IPS-11a (cell line): ENCODE measurements around the gene PHACTR3.

Experiments
- H3K4me3 ChIP-seq: one replicate; pipeline ENCODE4 v1.5.1; 2013; ENCODE audit warnings: low read depth, low read length, control low read depth

Gene PHACTR3

DNA sequence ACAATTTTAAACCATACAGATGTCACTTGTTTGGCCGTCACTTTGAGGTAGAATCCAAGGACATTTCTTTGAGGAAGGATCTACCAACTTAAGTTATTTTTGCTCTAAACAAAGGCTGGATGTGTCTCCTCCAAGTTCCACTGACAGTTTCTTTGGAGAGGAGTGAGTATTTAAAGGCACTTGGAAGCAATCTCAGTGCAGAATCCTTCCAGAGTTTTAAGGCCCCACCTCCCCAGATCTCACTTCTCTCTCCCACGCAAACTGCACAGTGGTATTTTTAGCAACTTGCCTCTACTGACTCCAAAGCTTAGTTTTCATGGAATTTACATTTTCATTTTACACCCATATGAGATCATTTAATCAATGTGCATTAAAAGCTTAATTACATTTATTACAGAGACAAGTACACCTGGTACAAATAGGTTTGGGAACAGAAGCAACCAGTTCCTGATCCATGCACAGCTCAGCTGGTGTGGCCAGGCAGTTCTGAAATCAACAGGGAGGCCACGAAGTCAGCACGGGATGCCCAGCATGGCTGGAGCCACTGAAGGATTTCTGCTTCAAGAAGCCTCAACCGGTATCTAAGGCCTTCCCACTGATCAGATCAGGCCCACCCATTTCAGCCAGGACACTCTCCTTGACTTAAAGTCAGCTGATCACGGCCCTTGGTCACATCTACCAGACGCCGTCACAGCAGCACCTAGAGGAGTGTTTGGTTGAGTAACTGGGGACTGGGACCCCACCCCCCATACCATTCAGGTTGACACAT lies 219.3 kb downstream of the PHACTR3 start:
- no peak overlapping the region for H3K4me3 ChIP-seq

DNA sequence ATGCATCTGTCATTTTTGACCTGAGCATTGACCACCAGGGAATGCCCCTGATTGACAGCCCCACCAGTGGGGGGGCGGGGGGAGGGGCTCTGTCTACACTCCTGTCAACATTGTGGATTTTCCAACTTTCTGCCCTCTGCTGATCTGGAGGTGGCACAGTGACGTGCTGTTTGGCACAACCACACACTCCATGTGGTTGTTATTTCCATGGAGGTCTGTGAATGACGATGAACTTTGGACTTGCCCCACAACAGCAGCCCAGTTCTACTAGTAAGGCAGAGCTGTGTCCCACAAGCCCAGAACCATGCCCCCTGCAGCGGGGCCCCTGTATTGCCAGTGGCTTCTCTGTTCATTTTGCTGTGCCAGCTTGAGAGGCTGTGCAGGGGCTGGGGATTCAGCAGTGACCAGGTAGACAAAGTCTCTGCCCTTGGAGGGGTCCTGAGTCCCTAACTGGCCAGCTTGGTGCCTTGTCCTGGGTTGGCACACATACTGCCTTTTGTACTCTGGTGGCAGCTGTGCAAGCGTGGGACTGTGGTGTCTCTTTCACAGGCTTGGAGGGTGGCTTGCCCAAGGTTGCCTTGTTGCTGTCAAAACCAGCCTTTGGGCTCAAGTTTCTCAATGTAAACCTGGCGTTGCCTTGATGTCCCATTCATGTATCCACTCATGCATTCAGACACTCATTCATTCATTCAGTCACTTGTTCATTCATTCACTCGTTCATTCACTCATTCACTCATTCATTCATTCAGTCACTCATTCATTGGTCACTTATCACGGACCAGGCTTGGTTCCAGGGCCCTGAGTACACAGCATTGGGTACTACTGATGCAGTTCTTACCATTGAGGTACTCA lies 220.6 kb downstream of the PHACTR3 start:
- H3K4me3 ChIP-seq = no peak overlapping the region

DNA sequence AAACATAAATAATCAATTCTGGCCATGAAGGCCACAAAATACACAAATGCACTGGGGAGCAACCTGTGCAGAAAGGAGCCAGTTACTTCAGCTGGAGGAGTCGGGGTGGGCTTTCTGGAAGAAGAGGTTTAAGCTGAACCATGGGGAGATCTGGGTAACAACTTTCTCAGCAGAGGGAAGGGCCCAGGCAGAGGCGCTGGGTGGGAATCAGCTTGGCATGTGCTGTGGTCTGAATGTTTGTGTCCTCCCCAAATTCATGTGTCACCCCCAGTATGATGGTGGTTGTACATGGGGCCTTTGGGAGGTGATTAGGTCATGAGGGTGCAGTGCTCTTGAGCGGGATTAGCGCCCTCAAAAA lies 221.2 kb downstream of the PHACTR3 start:
- no peak overlapping the region for H3K4me3 ChIP-seq

DNA sequence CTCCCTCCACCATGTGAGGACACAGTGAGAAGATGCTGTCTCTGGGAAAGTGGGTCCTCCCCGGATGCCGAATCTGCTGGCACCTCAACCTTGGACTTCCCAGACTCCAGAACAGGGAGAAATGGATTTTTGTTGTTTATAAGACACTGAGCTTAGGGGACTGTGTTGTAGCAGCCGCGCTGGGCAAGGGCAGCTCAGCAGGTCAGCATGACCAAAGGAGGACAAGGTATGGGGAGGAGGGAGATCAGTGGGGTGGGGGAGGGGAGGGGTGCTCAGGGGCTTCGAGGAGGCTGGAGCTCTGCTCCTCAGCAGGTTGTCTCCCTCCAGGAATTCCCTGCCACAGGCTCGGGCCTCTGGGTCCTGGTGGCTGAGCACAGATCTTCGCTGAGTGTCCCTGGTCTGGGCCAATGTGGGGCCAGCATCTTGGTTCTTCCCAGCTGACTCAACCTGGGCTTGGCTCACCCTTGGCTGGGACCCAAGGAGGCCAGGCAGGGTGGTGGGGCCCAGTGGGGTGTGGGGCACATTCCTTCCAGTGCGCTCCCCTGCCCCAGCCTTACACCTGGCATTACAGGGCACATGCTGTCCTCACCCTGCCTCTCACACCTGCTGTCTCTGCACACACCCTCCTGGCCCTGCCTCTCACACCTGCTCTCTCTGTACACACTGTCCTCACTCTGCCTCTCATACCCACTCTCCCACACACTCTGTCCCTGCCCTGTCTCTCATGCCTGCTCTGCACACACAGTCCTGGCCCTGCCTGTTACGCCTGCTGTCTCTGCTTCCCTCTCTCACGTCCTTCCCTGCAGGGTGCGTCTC lies 221.8 kb downstream of the PHACTR3 start:
- no peak overlapping the region for H3K4me3 ChIP-seq

DNA sequence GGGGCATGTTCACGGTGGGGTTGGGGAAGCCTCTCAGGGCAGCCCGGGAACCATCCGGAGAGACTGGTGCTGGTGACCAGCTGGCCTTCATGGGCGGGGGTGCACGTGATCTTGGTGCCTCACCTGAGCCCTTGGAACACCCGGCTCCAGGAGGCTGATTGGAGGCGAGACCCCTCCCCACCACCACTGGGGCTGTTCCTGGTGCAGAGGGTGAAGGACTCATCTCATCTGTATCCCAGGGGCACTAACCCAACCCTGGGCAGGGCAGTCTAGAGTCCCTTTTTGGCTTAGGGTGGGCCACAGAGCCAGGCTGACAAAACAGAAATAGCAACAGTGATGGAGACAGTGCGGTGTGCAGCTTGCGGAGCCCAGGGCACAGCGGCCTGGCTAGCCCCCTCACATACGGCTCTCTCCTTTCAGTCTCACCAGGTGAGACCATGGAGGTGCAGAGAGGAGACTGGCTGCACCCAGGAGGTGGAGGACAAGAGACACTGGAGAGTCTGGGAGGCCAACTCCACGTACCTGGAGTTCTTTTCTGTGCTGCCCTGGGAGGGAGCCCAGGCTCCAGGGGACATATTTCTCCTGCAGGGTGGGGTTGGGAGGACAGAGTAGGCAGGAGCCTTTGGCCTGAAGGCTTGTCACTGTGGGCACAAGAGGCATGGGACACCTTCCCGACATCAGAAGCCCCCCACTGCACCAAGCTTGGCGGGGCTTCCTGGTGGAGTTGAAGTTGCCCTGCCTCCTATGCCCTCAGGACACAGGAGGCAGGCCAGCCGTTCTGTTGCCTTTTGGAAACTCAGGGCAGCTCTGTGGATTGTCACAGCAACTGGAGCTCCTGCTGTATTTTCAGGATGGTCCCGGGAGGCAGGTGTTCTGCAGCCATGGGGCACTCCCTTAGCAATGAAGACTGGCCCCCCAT lies 223.1 kb downstream of the PHACTR3 start:
- no peak overlapping the region for H3K4me3 ChIP-seq

DNA sequence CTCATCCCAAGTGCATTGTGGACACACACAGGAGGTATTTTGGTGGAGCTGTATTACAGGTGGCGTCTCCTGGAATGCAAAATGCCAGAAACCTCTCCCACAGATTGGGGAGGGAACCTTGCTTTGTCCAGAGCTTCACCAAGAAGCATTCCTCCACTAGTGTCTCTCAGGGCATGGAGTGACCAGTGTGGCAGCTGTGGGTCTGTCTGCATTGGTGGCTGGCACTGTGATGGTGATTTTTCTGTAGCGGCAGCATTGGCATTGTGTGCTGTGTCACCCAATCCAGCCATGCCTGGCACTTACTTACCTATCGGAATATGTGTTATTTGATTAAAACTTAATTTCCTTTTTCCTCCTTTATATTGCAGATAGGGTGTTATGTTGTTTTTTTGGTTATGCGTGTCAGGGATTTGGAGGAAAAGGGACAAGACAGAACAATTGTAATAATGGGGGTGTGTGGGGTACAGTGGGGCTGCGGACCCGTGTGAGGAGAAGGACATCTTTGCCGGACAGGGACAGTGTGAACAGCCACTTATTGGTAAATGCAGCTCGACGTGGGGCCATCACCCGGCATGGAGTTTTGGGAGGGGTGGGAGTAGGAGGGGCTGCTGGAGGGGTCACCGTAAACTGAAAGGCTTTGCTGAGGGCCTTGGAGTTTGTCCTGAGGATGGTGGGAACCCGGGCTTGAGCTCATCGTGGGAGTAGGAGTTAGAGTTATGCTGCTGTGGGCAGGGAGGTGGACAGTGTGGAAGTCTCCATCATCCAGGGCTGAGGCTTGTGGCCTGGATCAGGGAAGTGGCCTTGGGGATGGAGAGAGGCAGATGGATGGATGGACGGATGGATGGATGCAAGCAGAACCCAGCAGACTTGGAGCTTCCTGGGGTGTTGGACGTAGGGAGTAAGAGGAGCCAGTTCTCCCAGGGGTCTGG lies 224.0 kb downstream of the PHACTR3 start:
- no peak overlapping the region for H3K4me3 ChIP-seq

DNA sequence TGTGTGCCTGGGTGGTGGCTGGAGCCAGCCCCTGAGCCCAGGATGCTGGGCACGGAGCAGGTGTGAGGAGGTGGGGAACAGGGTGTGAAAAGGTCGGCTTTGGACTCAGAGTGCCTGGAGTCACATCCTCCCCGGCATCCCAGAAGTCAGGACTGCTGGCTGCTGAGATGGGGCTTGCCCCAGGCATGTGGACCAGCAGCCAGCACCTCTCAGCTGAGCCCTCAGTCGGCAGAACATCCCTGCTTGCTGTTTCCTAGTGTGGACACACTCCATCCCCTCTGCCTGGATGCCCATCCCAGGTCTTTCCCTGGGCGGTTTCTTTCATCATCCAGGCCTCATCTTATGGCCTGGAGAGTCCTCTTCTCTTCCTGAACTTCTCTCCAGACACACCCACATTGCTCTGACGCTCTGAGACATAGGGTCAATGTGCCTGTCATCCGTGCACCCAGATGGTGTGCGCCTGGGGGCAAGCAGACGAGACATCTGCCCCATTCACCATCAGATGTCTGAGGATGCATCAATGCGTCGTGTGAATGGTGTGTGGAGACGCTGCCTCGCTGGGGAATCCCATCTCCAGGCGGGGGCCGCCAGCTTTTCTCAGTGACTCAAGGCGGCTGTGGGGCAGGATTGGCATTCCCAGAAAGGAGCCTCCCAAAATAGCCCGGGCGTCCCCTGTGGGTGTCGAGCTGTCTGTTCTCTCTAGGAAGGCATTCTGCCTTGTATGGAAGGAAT lies 224.9 kb downstream of the PHACTR3 start:
- no peak overlapping the region for H3K4me3 ChIP-seq

DNA sequence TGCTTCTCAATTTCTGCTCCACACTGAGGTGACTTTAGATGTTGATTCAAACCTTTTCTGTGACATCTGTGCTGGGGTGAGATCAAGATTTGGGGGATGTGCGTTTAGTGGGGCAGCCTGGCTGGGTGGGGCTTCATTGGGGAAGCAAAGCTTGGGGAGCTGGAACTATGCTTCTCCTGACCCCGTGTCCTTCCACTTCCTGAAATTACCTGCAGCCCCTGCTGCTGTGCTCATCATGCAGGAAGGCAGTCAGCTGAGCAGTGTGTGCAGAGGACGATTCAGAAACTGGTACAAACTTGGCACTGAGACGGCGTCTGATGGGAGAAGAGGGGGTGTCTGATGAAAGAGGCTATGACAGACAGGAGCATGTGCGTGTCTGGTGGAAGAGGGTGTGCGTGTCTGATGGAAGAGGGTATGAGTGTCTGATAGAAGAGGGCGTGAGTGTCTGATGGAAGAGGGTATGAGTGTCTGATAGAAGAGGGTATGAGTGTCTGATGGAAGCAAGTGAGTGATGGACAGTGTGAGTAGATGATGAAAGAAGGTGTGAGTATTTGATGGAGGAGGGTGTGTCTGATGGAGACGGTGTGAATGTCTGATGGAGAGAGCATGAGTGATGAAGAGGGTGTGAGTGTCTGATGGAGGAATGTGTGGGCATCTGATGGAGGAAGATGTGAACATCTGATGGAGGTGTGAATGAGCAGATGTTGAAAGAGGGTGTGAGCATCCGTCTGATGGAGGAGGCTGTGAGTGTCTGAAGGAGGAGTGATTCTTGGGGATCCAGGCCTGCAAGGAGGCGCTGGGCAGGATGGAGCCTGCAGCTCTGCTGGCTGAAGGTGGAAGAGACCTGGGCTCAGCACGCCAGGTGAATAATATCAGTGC lies 225.7 kb downstream of the PHACTR3 start:
- H3K4me3 ChIP-seq = no peak overlapping the region

DNA sequence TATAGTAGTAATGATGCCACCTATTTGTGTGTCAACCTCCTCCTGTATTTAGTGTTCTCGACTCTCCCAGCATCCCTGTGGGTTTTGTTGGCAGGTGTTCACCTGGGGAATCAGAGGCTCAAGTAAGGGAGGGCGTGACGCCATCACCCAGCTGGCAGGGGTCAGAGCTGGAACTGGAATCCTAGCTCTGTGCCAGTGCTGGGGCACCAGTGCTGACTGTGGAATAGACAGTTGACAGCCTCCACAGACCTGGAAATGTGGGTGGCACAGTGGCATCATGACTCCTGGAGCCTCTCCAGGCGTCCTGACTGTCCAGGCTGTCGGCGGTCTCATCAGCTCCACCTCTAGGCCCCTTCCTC lies 226.3 kb downstream of the PHACTR3 start:
- H3K4me3 ChIP-seq = no peak overlapping the region

DNA sequence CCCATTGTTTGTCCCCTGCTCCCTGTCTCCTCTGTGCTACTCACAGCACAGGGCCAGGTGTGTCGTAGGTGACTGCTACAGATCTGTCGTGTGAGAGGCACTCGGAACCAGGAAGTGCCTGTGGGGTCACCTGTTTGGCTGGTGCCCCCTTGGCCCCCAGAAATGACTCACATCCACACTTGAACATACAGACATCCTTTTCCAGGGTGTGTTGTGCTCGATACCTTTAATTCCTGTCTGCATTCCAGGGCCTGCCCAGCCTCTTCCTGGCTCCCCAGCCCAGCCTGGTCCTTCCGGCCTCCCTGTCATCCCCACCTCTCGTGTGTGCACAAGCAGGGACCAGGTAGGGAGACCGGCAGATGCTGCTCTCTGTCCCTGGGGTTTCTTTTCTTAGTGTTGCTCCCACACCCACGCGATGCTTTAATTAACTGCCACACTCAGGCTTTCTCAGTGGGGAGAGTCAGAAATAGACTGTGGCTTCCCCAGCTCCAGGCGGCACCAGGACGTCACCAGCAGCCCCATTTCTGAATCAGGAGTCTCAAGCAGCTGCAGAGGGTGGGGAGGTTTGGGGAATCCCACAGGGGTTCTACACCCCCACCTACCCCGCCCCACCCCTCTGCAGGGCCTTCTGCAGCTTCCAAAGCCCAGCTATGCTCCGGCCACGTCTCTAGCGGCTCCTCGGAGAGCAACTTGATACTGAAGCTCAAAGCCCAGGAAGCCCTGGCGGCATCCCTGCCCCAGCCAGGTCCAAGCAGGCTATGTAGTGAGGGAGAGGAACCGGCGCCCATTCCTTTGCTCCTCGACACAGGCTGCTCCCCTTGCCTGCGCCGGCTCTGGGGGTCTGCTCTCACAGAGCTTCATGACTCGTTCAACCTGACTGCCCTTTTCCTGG lies 226.9 kb downstream of the PHACTR3 start:
- H3K4me3 ChIP-seq = no peak overlapping the region

DNA sequence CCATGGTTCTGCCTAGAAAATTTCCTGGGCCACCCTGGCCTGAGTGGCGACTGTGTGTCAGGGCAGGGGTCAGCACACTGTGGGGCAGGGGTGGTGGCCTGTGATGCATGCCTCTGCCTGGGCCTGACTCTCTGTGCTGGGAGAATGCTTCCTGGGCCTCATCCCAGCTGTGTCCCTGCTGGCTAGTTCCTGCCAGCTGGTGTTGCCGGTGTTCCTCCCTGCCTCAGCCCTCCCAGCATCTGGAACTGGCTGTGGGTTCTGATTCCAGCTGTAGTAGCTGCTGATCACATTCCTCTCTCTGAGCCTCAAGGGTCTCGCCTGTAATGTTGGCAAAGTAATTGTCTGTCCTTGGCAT lies 227.6 kb downstream of the PHACTR3 start:
- no peak overlapping the region for H3K4me3 ChIP-seq

DNA sequence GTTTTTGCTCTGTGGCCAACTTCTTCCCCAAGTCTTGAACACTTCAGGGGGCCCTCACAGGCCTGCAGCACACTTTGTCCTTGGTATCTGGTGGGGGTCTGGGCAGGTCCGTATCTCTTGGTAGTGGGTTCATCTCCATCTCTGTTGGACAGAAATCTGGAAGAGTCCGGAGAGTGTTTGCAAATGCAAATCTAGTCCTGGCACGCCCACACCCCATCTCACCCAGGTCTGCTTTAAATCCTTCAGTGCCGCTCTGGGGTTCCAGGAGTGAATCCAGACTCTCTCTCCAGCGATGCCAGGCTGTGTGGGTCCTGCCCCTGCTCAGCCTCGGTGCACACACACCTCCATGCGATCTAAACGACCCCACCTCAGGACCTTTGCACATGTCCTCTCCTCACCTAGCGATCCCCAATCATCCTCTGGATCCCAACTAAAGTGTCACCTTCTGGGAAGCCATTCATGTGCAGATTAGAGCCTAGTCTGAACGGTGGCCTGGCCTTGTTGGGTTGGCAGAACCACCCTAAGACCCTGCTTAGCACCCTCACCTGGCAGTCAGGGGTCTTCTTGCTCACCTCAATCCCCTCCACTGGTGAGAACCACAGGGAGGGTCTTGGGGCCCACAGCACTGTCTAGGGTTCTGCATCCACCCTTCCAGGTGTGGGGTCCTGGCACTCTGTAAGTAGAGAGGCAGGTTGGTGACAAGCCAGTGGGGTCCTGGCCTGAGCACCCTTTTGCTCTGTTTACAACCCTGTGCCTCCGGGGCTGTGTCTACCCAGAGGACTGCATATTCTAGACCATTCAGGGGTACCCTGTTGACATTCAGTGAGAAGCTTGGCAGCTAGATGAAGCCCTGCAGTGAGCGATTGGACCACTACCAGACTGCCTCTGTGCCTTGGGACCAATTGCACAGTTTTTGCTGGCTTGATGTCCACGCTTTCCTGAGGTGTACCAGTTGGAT lies 228.3 kb downstream of the PHACTR3 start:
- no peak overlapping the region for H3K4me3 ChIP-seq

DNA sequence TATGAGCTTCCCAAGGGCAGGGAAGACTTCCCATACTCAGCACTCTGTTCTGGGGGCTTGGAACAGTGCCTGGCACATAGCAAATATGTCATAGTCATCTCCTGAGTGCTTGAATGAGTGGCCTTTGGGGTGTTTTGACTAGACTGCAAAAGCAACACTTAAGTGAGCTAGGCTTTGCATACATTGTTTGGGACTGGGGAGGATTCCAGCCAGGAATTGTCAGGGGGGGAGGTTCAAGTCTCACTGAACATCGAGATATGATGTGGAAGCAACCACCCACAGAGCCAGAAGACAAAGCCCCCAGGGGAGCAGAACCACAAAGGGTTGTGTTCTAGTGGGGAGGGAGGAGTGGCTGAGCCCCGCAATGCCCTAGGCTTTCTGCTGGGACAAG lies 230.7 kb downstream of the PHACTR3 start:
- H3K4me3 ChIP-seq = no peak overlapping the region

DNA sequence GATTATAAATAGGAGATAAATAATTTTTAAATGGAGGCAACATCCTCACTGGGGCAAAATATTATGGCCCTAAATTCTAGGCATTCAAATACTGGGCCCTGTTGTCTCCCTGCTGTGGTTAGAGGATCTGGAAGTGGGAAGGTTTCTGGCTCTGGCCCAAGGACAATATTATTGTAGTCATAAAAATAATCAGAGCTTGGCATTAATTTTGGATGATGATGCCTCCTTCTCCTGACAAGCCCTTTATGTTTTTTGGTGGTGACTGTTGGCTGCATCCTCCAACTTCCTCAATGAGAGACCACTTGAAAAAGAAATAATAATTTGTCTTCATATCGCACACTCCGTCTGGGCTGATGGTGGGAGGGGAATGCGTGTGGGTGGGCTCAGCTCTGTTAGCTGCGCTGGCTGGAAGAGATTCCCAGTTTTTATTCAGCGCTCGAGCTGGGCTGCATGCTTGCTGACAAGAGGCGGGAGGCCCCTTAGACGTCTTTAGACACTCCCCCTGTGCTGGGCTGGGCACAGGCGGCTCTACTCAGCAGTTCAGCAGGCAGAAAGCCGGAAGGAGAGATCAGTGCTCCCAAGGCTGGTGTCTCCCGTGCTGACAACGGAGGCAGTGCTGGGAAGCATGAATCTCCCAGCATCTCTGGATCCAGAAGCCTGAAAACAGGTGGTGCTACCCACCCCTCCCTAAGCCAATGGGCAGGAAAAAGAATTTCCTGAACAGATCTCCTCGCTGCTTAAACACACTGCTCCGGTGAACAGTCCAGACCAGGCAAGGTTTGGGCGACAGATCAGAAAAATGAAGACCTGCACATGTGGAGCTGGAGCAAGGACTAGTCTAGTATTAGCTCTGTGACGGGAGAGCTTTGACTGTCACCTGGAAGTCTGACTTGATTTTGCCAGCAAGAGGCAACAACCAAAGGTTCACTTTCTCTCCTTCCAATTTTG lies 231.4 kb downstream of the PHACTR3 start:
- H3K4me3 ChIP-seq = no peak overlapping the region

DNA sequence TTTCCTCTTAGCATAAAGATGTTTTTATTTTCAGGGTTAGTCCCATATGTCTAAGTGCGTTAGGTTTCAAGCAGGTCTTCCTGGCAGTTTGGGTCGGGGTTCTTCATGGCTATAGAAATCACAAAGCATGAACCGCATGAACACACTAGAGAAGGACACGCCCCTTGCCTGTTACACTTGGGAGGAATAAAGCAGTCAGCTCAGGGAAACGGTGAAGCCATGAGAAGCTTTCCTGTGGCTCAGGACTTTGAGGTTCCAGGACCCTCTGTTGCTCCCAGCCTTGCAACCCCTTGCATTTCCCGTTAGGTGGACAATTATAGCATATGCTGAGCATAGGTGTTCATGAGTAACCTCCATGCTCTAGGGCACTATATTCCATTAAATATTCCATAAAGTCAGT lies 232.4 kb downstream of the PHACTR3 start:
- no peak overlapping the region for H3K4me3 ChIP-seq
